HEK293 (cell line): ENCODE measurements around the gene WNT8B.

Experiments used
- CTCF ChIA-PET: fragments of 350-600 bp; formaldehyde crosslinking; extraction: SDS; loops from one replicate; lab custom pipeline; 2021; ENCODE audit warnings: antibody characterized with exemption; lab: Yijun Ruan, JAX
- POLR2A ChIA-PET: fragments of 300-600 bp; formaldehyde crosslinking; extraction: SDS; loops from one replicate; lab custom pipeline; 2020; ENCODE audit warnings: antibody characterized with exemption, inconsistent platforms; lab: Yijun Ruan, JAX
- H3K27ac ChIP-seq: fragments of 200-500 bp; sonication (Bioruptor generic); 2 replicates; pipeline ENCODE4 v1.5.1; 2014; ENCODE audit warnings: low read depth, low read length, control low read depth, inconsistent platforms; ENCODE audit errors: extremely low read depth
- H3K36me3 ChIP-seq, 2 experiments: fragments of 200-500 bp in 1 of 2; sonication (Bioruptor generic) in 1 of 2; 1 replicate in 1 of 2; 2 replicates in 1 of 2; pipeline ENCODE4 v1.5.1; 2014 to 2017; ENCODE audit warnings: inconsistent platforms in 2 of 2, low read length in 2 of 2; ENCODE audit not compliant: control insufficient read depth in 2 of 2, insufficient read depth in 1 of 2
- H3K4me1 ChIP-seq: fragments of 200-500 bp; sonication (Bioruptor generic); 2 replicates; pipeline ENCODE4 v1.5.1; 2014; ENCODE audit warnings: mild to moderate bottlenecking, low read length, inconsistent platforms; ENCODE audit not compliant: control insufficient read depth, insufficient read depth
- H3K4me3 ChIP-seq: 2 replicates; pipeline ENCODE4 v1.5.1; 2011; ENCODE audit warnings: low read depth, mild to moderate bottlenecking, control low read depth, low read length, moderate library complexity
- H3K9me3 ChIP-seq: fragments of 200-500 bp; sonication (Bioruptor generic); 2 replicates; pipeline ENCODE4 v1.5.1; 2014; ENCODE audit warnings: low read depth, low read length, inconsistent platforms; ENCODE audit not compliant: control insufficient read depth, insufficient read depth
- BCL11B ChIP-seq: fragments of 450-650 bp; formaldehyde crosslinking; IDR thresholded peaks from 2 replicates; pipeline ENCODE4 v1.5.1; 2016; ENCODE audit warnings: low read depth, missing biosample characterization, missing genetic modification characterization
- KLF9 ChIP-seq: fragments of 450-650 bp; formaldehyde crosslinking; IDR thresholded peaks from 2 replicates; pipeline ENCODE4 v1.5.1; 2016; ENCODE audit warnings: missing biosample characterization, missing genetic modification characterization, low read depth
- SETDB1 ChIP-seq: IDR thresholded peaks from one replicate; pipeline ENCODE4 v1.6.1; 2017; ENCODE audit warnings: mild to moderate bottlenecking, low read length, moderate library complexity, mixed read lengths; ENCODE audit not compliant: insufficient read length
- TCF7L2 ChIP-seq: IDR thresholded peaks from 2 replicates; pipeline ENCODE4 v1.6.1; 2011; ENCODE audit warnings: low read depth, mild to moderate bottlenecking, inconsistent platforms, low read length, moderate library complexity, borderline replicate concordance
- TRIM28 ChIP-seq: IDR thresholded peaks from 2 replicates; pipeline ENCODE4 v1.6.1; 2011; ENCODE audit warnings: low read length, control low read depth, borderline replicate concordance
- ZNF10 ChIP-seq: fragments of 450-650 bp; formaldehyde crosslinking; IDR thresholded peaks from 2 replicates; pipeline ENCODE4 v1.5.1; 2017; ENCODE audit warnings: missing biosample characterization, missing genetic modification characterization
- ZNF140 ChIP-seq: fragments of 450-650 bp; formaldehyde crosslinking; IDR thresholded peaks from 2 replicates; pipeline ENCODE4 v1.5.1; 2016; ENCODE audit warnings: missing biosample characterization, missing genetic modification characterization
- ZNF155 ChIP-seq: fragments of 450-650 bp; formaldehyde crosslinking; IDR thresholded peaks from 2 replicates; pipeline ENCODE4 v1.5.1; 2016; ENCODE audit warnings: missing biosample characterization, missing genetic modification characterization
- ZNF621 ChIP-seq: fragments of 450-650 bp; formaldehyde crosslinking; IDR thresholded peaks from 2 replicates; pipeline ENCODE4 v1.5.1; 2017; ENCODE audit warnings: missing biosample characterization, missing genetic modification characterization
- ZNF670 ChIP-seq: fragments of 450-650 bp; formaldehyde crosslinking; IDR thresholded peaks from 2 replicates; pipeline ENCODE4 v1.5.1; 2016; ENCODE audit warnings: missing biosample characterization, missing genetic modification characterization, low read depth
- TF ChIP-seq, protein P1 (sequence below): fragments of 450-650 bp; formaldehyde crosslinking; conservative IDR thresholded peaks from 2 replicates; pipeline ENCODE4 v1.5.1; 2016; ENCODE audit warnings: low read depth, missing biosample characterization, missing genetic modification characterization
- TF ChIP-seq, protein P2 (sequence below): fragments of 450-650 bp; formaldehyde crosslinking; IDR thresholded peaks from 2 replicates; pipeline ENCODE4 v1.5.1; 2016; ENCODE audit warnings: missing biosample characterization, missing genetic modification characterization, low read depth
- TF ChIP-seq, protein P3 (sequence below): fragments of 450-650 bp; formaldehyde crosslinking; IDR thresholded peaks from 2 replicates; pipeline ENCODE4 v1.5.1; 2016; ENCODE audit warnings: missing biosample characterization, missing genetic modification characterization
- TF ChIP-seq, protein P4 (sequence below): fragments of 450-650 bp; formaldehyde crosslinking; IDR thresholded peaks from 2 replicates; pipeline ENCODE4 v1.5.1; 2016; ENCODE audit warnings: missing biosample characterization, missing genetic modification characterization

WNT8B gene

DNA sequence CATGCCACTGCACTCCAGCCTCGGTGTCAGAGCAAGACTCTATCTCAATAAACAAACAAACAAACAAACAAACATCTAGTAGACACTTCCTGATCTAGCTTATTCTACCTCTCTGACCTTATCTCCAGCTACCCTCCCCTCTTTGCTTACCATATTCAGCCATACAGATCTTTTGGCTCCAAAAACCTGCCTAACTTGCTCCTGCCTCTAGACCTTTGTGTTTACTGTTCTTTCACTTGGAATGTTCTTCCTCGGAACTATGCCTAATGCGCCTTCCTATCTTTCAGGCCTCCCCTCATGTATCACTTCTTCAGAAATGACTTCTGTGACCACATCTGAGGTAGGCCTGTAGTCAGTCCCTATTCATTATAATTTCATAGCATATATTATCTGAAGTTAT lies 20.3 kb upstream of the WNT8B start:
- H3K9me3 ChIP-seq = no peaks in the 10 kb centered on the region
- TF ChIP-seq ZNF670 (no peak), BCL11B (no peak), ZNF10 (tag by site-specific recombination) (no peak), ZNF155 (tag by site-specific recombination) (no peak), ZNF140 (tag by site-specific recombination) (no peak), TCF7L2 (no peak)
- TF ChIP-seq, protein P1, sequence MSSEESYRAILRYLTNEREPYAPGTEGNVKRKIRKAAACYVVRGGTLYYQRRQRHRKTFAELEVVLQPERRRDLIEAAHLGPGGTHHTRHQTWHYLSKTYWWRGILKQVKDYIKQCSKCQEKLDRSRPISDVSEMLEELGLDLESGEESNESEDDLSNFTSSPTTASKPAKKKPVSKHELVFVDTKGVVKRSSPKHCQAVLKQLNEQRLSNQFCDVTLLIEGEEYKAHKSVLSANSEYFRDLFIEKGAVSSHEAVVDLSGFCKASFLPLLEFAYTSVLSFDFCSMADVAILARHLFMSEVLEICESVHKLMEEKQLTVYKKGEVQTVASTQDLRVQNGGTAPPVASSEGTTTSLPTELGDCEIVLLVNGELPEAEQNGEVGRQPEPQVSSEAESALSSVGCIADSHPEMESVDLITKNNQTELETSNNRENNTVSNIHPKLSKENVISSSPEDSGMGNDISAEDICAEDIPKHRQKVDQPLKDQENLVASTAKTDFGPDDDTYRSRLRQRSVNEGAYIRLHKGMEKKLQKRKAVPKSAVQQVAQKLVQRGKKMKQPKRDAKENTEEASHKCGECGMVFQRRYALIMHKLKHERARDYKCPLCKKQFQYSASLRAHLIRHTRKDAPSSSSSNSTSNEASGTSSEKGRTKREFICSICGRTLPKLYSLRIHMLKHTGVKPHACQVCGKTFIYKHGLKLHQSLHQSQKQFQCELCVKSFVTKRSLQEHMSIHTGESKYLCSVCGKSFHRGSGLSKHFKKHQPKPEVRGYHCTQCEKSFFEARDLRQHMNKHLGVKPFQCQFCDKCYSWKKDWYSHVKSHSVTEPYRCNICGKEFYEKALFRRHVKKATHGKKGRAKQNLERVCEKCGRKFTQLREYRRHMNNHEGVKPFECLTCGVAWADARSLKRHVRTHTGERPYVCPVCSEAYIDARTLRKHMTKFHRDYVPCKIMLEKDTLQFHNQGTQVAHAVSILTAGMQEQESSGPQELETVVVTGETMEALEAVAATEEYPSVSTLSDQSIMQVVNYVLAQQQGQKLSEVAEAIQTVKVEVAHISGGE (tag by site-specific recombination) = no peak
- TF ChIP-seq, protein P2, sequence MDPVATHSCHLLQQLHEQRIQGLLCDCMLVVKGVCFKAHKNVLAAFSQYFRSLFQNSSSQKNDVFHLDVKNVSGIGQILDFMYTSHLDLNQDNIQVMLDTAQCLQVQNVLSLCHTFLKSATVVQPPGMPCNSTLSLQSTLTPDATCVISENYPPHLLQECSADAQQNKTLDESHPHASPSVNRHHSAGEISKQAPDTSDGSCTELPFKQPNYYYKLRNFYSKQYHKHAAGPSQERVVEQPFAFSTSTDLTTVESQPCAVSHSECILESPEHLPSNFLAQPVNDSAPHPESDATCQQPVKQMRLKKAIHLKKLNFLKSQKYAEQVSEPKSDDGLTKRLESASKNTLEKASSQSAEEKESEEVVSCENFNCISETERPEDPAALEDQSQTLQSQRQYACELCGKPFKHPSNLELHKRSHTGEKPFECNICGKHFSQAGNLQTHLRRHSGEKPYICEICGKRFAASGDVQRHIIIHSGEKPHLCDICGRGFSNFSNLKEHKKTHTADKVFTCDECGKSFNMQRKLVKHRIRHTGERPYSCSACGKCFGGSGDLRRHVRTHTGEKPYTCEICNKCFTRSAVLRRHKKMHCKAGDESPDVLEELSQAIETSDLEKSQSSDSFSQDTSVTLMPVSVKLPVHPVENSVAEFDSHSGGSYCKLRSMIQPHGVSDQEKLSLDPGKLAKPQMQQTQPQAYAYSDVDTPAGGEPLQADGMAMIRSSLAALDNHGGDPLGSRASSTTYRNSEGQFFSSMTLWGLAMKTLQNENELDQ (tag by site-specific recombination) = no peak
- H3K4me3 ChIP-seq = no peak overlapping the region
- ChIA-PET CTCF (interaction anchor here (2.9 kb wide), 1 partner anchor 9 kb away, joined by 15 read pairs; no protein-coding TSS in a partner anchor), POLR2A (interaction anchor here (0.6 kb wide), 1 partner anchor 79 kb away, joined by 3 read pairs; no protein-coding TSS in a partner anchor)
- H3K4me1 ChIP-seq = no peaks in the 10 kb centered on the region
- no peaks in the 10 kb centered on the region for H3K36me3 ChIP-seq
- no peak overlapping the region for H3K27ac ChIP-seq

DNA sequence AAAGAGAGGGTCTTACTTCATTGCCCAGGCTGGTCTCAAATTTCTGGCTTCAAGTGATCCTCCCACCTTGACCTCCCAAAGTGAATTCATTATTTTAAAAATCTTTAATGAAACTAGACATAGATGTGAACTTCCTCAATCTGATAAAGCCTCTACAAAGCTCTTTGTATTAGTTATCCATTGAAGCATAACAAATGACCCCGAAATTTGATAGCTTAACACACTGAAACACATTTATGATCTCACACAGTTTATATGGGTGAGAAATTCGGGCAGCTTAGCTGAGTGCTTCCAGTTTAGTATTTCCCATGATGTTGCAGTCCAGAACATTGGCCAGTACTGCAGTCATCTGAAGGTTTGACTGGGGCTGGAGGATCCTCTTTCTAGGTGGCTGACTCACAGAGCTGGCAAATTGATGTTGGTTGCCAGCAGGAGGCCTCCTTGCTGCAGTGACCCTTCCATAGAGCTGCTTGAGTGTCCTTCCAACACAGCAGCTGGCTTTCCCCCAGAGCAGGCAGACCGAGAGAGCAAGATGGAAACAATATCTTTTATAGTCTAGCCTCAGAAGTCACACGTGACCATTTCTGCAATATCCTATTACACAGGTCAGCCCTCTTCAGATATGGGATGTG lies 16.6 kb upstream of the WNT8B start:
- Histone ChIP-seq H3K4me3 (no peak overlapping the region), H3K36me3 (no peaks in the 10 kb centered on the region), H3K9me3 (no peaks in the 10 kb centered on the region), H3K4me1 (no peaks in the 10 kb centered on the region), H3K27ac (no peak overlapping the region)
- peak; percentile 48; the same call in 1 of the 2 replicates for TF ChIP-seq TRIM28
- TF ChIP-seq, protein P3, sequence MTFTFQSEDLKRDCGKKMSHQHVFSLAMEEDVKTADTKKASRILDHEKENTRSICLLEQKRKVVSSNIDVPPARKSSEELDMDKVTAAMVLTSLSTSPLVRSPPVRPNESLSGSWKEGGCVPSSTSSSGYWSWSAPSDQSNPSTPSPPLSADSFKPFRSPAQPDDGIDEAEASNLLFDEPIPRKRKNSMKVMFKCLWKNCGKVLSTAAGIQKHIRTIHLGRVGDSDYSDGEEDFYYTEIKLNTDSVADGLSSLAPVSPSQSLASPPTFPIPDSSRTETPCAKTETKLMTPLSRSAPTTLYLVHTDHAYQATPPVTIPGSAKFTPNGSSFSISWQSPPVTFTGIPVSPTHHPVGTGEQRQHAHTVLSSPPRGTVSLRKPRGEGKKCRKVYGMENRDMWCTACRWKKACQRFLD = no peak
- TF ChIP-seq SETDB1 = peak; percentile 30
- CTCF ChIA-PET = interaction anchor here (0.6 to 2.2 kb wide), 4 partner anchors 12 to 73 kb away, joined by 3 to 7 read pairs (median 5); no protein-coding TSS in a partner anchor
- POLR2A ChIA-PET = no interaction called here

DNA sequence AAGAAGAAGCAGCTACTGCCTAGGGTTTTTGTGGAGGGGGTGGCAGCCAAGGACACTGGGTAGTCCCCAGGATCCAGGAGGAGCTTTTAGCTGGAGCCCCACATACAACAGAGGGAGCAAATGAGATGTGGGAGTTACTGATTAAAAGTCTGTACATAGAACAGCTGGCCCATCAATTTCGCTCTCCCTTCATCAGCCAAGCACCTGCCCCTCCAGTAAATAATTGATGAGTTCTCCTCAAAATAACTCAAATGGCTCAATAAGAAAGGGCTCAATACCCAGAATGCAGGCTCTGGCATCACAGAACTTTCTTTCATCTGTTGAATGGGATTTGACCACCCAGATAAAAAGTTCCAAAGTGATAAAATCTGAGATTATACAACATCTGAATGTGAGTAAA lies 15.1 kb upstream of the WNT8B start:
- H3K36me3 ChIP-seq = no peaks in the 10 kb centered on the region
- POLR2A ChIA-PET = no interaction called here
- no peaks in the 10 kb centered on the region for H3K9me3 ChIP-seq
- H3K4me3 ChIP-seq = no peak overlapping the region
- H3K4me1 ChIP-seq = no peaks in the 10 kb centered on the region
- CTCF ChIA-PET = interaction anchor here (0.6 to 0.9 kb wide), 2 partner anchors 14 to 71 kb away, joined by 3 to 4 read pairs; no protein-coding TSS in a partner anchor
- no peak overlapping the region for H3K27ac ChIP-seq
- TF ChIP-seq ZNF621 (no peak), KLF9 (tag by site-specific recombination) (no peak)
- TF ChIP-seq, protein P4, sequence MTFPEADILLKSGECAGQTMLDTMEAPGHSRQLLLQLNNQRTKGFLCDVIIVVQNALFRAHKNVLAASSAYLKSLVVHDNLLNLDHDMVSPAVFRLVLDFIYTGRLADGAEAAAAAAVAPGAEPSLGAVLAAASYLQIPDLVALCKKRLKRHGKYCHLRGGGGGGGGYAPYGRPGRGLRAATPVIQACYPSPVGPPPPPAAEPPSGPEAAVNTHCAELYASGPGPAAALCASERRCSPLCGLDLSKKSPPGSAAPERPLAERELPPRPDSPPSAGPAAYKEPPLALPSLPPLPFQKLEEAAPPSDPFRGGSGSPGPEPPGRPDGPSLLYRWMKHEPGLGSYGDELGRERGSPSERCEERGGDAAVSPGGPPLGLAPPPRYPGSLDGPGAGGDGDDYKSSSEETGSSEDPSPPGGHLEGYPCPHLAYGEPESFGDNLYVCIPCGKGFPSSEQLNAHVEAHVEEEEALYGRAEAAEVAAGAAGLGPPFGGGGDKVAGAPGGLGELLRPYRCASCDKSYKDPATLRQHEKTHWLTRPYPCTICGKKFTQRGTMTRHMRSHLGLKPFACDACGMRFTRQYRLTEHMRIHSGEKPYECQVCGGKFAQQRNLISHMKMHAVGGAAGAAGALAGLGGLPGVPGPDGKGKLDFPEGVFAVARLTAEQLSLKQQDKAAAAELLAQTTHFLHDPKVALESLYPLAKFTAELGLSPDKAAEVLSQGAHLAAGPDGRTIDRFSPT (tag by site-specific recombination) = no peak
